Muscle of back (tissue), 11 donors: ENCODE data around the gene THBS2. TPM values are rescaled to one million over a fixed set of nuclear protein-coding genes. Genes with fewer than 3 reads are reported as not detected.
"Not testable (repeated sequence)": the region's sequence is repeated elsewhere in the genome, so short reads cannot be mapped to it uniquely, and the experiment has no call there.

Source experiments
- DNase-seq, 3 donors: peaks; one replicate each; pipeline versions ENCODE4 v3.0.0 to v3.0.0-alpha.2; 2013
- polyA plus RNA-seq, 10 donors: library from polyadenylated mRNA; unstranded; fragments of 120-200 nt; gene quantifications; one replicate each; pipeline ENCODE4 v1.2.1, GENCODE V29; 2013; ENCODE audit not compliant: insufficient read length in 10 of 10

The THBS2 gene
- polyA plus RNA-seq, 10 donors = 41.3 to 109 (median 70.0) TPM

DNA sequence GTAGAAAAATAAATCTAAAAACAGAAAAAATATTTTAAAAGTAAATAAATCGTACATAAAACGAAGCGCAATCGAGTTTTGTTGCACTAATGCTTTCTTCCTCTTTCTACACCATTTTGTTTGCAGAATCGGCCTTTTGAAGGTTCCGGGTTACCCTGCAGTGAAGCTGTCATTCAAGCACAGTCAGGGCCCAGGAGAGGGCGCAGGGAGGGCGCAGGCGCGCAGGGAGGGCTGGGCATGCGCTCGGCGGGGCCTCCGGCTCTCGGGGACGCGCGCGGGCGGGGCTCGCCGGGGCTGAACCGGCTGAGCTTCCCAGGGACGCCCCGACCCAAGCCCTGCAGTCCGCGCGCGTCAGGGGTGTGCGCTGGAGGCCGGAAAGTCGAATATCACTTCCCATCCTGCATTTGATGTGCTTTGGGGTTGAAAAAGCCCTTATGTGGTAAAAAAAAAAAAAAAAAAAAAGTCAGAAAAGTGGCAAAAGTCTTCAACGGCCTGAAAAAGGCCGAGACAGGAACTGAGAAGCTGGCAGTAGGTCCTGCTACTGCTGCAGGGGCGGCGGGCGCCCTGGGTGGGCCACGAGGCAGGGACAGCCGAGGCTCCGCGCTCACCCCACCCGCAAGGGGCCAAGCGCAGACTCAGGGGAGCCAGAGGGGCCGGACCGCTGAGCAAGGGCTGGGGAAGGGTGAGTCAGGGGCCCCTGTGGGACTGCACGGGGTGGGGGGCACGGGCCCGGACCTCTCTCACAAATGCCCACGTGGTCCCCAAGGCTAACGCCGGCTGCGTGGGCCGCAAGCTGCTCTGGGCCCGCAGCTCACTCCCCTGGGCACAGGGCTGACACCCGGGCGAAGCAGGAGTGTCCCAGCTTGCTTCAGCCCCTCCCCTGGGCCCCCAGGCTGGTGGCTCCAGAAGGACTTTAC lies 40.5 kb downstream of the THBS2 start:
- peak; percentile 88 to 94 (median 90) for DNase-seq

DNA sequence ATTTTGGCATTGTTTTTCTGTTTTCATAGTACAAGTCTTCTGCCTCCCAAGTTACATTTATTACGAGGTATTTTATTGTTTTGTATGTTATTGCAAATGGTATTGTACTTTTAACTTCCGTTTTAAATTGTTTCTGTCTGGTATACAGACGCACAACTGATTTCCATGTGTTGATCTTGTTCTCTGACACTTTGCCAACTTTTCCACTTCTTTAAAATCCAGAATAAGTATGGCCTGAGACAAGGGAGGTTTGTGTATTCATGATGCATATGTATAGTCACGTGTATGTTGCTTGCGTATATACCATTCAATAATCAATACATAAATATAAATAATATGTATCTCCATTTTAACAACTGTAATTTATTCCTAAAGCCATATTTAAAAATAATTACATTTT lies 41.2 kb downstream of the THBS2 start:
- DNase-seq = peak in 1 of 3 donors; percentile 54

GRCh38 chr6:169211881-169212280 lies 41.8 kb downstream of the THBS2 start:
- DNase-seq = no peak

GRCh38 chr6:169210611-169211010 lies 43.0 kb downstream of the THBS2 start:
- DNase-seq = no peak

GRCh38 chr6:169208011-169208410 lies 45.6 kb downstream of the THBS2 start:
- DNase-seq = no peak

DNA sequence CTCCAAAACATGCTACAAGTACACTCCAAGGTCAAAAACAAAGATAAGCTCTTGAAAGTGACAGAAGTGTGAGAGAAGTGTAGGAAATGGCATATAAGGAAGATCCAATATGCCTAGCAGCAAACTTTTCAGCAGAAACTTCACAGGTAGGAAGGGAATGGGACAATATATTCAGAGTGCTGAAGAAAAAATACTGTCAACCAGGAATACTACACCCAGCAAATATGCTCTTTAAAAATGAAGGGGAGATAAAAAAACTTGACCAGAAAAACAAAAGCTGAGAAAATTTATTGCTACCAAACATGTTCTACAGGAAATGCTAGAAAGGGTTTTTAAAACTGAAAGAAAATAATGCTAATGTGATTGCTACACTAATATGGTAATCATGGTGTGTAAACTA lies 46.2 kb downstream of the THBS2 start:
- no peak for DNase-seq

DNA sequence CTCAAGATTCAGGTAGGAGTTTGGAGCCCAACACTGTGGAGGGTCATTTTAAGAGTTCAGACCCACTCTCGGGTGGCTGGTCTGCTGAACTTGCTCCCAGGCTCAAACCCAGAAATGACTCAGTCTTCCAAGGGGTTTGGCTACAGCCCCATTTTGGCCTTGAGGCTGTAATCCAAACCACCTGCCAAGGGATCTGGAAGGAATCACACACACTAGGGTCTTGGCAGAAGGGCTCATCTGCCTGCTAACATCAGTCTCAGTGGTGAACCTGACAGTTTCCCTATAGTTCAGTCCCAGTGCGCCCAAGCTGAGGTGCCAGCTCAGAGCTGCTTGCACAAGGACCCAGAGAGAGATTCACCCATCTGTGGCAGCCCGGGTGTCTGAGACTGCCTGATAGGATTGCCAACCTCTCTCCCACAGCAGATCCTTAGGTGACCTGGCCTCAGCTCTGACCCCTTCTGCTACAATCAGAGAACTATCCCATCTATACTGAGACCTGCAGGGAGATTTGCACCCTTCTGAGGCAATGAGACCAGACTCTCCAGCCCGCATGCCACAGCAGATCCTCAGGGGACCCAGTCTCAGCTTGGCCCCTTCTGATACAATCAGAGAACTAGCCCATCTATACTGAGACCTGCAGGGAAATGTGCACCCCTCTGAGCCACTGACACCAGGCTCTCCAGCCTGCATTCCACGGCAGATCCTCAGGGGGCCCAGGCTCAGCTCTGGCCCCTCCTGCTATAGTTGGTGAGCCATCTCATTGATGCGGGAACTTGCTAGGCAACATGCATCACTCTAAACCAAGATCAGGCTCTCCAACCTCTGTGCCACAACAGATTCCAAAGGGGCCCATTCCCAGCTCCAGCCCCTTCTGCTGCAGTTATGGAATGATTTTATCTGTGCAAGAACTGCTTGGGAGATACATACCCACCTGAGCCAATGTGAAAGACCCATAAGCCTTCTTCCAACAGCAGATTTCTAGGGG lies 48.2 kb downstream of the THBS2 start:
- no peak for DNase-seq

DNA sequence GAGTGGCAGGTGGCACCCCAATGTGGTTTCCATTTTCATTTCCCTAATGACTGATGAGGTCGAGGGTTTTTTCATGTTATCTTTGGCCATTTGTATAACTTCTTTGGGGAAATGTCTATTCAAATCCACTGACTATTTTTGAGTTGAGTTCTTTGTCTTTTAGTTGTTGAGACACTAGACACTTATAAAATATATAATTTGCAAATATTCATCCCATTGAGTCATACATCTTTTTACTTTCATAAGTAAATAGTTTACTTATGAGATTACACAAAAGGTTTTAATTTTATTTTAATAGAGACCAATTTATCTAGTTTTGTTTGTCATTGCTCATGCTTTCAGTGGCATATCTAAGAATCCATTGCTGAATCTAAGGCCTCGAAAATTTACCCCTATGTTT lies 49.5 kb downstream of the THBS2 start:
- DNase-seq = no peak

DNA sequence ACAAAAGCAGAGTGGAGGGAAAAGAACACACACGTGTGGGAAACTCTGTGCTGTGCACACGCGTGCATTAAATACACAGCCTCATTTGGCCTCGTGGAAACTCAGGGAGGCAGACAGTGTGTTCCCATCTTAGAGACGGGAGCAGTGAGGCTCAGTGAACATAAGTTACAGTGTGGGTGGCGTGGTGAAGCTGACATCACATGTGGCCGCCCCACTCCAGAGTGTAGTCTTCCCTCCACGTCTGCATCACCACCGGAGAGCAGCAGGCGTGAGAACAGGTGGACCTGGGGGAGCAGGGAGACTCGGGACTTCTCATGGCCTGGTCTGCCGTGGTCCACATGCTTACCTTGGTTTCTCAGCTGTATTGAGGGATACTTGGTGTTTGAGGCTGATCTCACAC lies 51.7 kb downstream of the THBS2 start:
- no peak for DNase-seq

GRCh38 chr6:169200893-169201514 lies 52.6 kb downstream of the THBS2 start:
- no peak for DNase-seq

DNA sequence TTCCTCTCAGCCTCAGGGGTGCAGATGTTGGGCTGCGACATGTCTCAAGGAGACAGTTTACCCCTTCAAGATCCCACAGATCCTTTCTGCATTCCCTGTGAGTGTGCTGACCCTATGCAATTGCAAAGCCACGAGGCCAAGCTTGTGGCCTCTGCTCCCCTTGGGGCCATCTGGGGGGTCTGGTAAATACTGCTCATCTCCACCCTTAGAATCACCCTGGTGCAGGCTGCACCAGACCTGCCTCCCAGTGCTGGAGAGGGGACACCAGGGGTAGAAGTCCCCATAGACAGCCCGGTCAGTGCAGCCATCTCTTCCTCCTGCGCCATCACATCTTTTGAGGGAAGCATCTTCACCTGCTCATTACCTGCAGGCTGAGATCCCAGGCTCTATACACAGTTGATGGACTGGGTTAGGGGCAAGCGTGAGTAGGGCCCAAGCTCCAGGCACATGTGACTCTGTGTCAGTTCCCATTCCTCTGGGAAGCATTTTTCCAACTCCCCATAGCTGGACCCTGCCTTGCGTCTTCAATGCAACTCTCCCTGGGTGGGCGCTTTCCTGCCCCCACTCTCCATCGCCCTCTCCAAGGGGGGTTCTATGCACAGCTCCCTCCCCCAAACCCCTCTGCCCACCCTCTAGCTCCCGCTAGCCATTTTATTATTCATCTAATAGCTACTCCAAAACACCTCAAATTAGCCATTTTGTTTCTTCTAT lies 53.9 kb downstream of the THBS2 start:
- no peak for DNase-seq

DNA sequence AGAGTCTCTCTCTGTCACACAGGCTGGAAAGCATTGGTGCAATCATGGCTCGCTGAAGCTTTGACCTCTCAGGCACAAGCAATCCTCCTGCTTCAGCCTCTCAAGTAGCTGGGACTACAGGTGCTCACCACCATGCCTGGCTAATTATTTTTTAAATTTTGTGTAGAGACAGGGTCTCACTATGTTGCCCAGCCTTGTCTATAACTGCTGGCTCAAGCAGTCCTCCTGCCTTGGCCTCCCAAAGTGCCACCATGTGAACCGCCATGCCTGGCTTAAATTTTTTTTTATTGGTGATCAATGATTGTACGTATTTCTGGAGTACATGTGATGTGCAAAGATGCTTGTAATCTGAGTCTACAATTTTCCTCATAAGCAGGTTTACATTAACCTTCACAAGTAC lies 54.8 kb downstream of the THBS2 start:
- DNase-seq = no peak

GRCh38 chr6:169197929-169198328 lies 55.7 kb downstream of the THBS2 start:
- not testable (repeated sequence) for DNase-seq

- not testable (repeated sequence) for DNase-seq
Observed at GRCh38 chr6:169196279-169196678, 57.4 kb downstream of the THBS2 start.

- no peak for DNase-seq
Observed at GRCh38 chr6:169194737-169195136, 58.9 kb downstream of the THBS2 start.

DNA sequence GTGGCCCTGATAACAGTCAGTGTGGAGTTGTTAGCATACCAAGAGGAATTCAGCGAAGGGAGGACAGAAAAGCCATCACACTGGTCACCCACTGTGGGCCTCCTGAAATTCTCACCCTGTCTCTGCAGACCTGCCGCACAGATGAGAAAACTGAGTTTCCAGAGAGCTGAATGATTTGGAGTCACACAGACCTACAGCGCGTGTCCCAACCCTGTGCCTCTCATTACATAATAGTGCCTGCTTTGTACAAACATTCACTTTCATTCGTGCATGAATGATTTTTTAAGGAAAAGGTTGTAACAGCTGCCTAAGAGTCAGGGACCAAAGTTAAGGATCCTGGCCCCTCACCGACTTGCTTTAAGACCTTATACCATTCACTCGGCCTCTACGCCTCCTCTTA lies 62.7 kb downstream of the THBS2 start:
- DNase-seq = peak in 1 of 3 donors; percentile 35

DNA sequence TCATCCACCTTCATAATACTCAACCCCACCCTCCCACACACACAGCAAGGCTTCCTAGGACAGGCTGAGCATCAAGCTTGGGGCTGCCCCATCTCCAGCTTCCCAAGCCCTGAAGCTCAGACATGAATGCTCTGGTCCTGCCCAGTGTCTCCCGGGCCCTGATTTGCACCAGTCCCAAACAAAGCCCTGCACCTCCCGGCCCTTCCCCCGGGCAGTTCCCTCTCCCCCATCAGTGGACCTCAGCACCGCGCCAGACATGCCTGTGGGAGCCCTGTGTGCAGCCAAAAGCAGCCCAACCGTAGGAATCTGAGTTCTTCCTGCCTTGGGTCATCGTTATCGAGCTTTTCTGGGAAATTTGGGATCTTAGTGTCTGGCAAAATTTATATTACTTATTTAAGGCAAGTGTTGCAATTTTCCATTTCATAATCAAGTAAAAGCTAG lies 63.5 kb downstream of the THBS2 start:
- peak; percentile 72 to 90 (median 81) for DNase-seq

DNA sequence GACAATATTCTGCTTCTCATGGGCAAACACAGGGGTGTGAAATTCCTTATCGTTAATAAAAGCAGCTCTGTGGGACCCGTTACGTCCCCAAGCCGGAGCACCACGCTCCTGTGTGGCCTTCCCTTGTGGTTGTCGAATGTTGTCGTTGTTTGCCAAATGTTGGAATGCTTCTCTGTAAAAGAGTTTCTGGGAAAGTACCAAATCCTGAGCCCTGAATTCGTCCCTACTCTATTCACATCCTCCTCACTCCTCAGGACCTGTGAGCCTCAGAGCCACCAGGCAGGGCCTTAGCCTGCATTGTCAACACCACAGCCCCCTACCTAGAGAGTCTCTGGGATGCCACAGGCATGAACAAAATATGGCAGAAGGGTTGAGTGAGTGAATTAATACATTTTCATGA lies 64.0 kb downstream of the THBS2 start:
- DNase-seq = no peak

DNA sequence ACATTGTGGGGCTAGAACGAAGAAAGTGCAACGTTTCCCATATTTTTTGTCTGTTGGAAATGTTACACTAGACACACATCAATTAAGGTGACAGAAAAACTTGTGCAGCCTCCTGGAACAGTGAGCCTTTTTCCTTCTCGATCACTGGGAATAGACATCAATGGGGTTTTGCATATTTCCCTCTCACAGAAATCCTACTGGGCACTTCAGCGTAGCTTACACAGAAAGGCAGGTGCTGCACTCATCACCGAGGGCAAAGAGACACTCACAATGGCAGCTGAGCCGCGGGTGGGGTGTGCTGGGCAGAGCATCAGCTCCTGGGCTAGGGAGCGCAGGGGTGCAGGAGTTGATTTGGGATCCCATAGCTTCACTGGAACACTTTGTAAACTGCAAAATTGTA lies 64.5 kb downstream of the THBS2 start:
- peak in 1 of 3 donors; percentile 57 for DNase-seq

GRCh38 chr6:169188475-169188874 lies 65.2 kb downstream of the THBS2 start:
- DNase-seq = peak in 2 of 3 donors; percentile 47 to 75

DNA sequence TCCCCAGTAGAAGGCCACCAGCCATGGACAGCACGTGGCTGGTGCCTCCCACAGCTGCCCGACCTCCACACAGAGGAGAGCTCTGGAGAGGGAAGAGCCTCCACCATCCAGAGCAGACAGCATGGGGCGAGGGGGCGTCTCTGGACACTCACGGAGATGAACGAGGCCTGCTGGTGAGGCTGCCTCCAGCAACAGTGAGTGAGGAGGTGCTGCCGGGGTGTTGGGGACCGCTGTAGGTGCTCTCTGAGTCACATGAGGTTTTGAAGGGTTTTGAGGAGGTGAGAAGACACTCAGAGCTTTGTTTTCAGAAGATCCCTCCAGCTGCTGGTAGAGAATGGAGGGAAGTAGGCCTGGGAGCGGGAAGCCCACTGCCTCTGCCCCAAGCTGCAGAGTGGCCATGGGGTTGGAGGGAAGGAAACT lies 65.6 kb downstream of the THBS2 start:
- no peak for DNase-seq
